Retinal pigment epithelial cell (primary cell): Measurements from ENCODE around the gene ASPM.

Source experiments
- DNase-seq: peaks from one replicate; pipeline ENCODE4 v3.0.0-alpha.2; 2010; ENCODE audit warnings: low read depth
- H3K4me3 ChIP-seq: 2 replicates; pipeline ENCODE4 v1.5.1; 2011; ENCODE audit warnings: mild to moderate bottlenecking, low read length, control low read depth, moderate library complexity
- CTCF ChIP-seq: conservative IDR thresholded peaks from 2 replicates; pipeline ENCODE4 v1.5.1; 2011; ENCODE audit warnings: low read depth, low read length, control low read depth, inconsistent platforms

ASPM gene

GRCh38 chr1:197066277-197066676 is 80.2 kb downstream of the ASPM start:
- TF ChIP-seq CTCF, result no peak
- H3K4me3 ChIP-seq, result no peak overlapping the region
- no peak for DNase-seq

GRCh38 chr1:197065559-197065958 is 80.9 kb downstream of the ASPM start:
- H3K4me3 ChIP-seq, result no peak overlapping the region
- no peak for DNase-seq
- no peak for TF ChIP-seq CTCF

GRCh38 chr1:197063212-197063611 is 83.3 kb downstream of the ASPM start:
- no peak for TF ChIP-seq CTCF
- no peak overlapping the region for H3K4me3 ChIP-seq
- no peak for DNase-seq

- no peak for DNase-seq
- no peak for TF ChIP-seq CTCF
- H3K4me3 ChIP-seq, result no peak overlapping the region
Observed at GRCh38 chr1:197062692-197063091, 83.8 kb downstream of the ASPM start.

DNA sequence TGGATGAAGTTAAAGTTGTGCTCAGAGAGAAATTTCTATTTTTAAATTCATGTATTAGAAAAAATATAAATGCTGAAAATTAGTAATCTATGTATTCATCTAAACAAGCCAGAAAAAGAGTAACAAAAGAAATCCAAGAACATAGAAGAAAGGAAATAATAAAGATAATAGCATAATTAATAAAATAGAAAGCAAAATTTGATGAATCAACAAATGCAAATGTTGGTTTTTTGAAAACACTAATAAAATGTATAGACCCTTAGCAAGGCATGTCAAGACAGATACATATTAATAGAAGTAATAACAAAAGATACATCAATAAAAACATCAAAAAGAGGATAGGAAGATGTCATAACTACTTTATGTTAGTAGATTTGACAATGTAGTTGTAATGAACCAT is 97.4 kb downstream of the ASPM start:
- DNase-seq, result no peak
- no peak for TF ChIP-seq CTCF

GRCh38 chr1:197042676-197043341 is 103.7 kb downstream of the ASPM start:
- H3K4me3 ChIP-seq, result no peak overlapping the region
- no peak for TF ChIP-seq CTCF
- no peak for DNase-seq

More for the DNA sequence above, 97.4 kb downstream of the ASPM start:
- H3K4me3 ChIP-seq, result no peak overlapping the region
